HG03135 (cell line): ENCODE measurements around the gene C19orf81.

Experiments
- ATAC-seq: cut with Tn5 transposase; IDR thresholded peaks from one replicate; pipeline ENCODE4 v1.9.1; 2021; ENCODE audit warnings: mild to moderate bottlenecking, moderate library complexity; ENCODE audit not compliant: unreplicated experiment

C19orf81 gene

GRCh38 chr19:50629194-50629593, 20.1 kb upstream of the C19orf81 start:
- ATAC-seq: no peak

DNA sequence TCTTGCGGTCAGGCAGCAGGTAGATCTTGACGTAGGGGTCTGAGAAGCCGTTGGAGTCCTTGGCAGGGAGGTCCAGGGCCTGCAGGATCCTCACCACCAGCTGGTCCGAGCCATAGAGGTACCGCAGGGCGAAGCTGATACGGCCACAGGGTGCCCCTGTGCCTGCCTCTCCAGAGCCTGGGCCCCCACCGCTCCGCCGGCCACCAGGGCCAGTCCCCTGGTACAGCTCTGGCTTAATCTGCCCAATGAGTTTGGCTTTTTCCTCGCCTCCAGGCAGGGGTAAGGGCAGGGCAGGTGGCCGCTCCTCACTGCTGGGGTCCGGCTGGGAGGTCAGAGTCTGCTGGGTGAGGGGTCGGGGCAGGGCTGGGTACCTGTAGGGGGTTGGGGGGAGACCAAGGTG, 19.4 kb upstream of the C19orf81 start:
- ATAC-seq: no peak

DNA sequence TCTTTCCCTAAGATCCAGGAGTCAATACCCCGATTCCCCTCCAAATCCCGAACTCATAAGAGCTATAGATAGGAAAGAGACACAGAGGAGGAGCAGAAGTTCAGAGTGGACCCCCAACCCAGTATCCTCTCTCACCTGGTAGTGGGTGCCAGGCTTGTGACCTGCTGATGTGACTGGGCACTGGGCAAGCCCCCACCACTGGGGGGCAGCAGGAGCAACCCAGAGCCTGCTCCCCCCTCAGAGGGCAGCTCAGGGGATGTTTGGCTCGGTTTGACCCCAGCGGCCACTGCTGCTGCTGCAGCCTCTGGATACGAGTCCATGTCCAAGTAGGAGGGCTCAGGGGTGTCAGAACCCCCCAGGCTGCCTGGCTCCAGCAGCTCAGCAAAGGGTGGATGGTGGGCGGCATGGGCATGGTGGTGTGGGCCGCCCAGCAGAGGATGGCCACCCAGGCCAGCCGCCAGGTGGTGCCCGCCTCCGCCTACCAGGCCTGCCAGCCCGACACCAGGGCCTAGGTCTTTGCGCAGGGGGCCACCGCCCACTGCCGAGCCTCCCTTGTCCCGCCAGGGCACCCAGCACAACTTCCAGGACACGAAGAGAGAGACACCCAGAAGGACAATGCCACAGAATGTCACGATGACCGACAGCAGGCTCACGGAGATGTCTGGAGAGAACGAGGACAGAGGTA, 17.0 kb upstream of the C19orf81 start:
- ATAC-seq: no peak

GRCh38 chr19:50633359-50633758, 15.9 kb upstream of the C19orf81 start:
- ATAC-seq: no peak

- ATAC-seq: no peak
These were observed 15.3 kb upstream of the C19orf81 start for GRCh38 chr19:50633973-50634372.

DNA sequence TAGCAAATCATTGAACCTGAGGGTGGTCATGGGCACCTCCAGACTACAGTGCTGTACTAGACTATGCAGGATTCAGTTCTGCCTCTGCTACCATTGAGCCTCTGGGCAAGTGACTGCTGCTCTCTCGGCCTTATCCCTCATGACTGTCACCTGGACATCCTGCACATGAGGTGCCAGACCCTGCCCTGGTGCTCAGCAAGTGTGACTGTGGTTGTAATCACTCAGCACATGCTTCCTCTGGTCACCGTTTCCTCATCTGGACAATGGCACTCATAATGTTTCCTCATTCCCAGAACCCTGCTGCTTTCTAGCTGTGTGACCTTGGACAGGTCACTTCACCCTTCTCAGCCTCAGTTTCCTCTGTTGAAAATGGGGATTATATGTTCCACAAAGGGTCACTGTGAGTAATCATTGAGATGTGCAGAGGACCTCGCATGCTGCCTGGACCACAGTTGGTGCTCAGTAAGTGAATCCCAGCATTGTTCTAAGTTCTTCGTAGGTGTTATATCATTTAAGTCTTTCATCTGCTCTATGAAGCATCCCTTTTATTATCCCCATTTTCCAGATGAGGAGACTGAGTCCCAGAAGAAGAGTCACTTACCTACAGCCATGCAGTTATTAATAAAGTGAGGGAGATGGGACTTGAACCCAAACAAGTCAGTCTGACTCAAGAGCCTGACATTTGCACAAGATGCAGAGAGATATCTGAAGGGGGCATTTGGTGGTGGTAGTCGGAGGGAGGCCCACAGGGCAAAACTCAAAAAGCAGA, 12.7 kb upstream of the C19orf81 start:
- ATAC-seq: no peak

- no peak for ATAC-seq
These were observed 10.6 kb upstream of the C19orf81 start for GRCh38 chr19:50638600-50638999.

GRCh38 chr19:50639121-50640112, 9.8 kb upstream of the C19orf81 start, which contains the start of gene SYT3:
TSS of gene SYT3 (minus strand) at chr19:50639881. CDS start at chr19:50637411, 2,470 bp downstream.
- ATAC-seq: no peak

DNA sequence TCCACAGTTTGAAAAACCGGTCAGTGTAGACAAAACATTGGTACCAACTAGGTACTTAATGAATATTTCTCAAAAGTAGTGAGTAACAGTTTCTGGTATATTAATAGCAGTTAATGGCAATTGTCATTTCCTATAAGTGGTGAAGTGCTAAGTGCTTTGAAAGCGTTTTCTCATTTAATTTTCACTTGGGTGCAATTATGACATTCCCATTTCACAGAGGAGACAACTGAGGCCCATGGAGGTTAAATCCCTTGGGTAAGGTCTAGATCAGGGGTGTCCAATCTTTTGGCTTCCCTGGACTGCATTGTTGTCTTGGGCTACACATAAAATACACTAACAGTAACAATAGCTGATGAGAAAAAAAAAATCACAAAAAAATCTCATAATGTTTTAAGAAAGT, 8.9 kb upstream of the C19orf81 start:
- ATAC-seq: no peak

- ATAC-seq: no peak
These were observed 4.8 kb upstream of the C19orf81 start for GRCh38 chr19:50644315-50644915.

DNA sequence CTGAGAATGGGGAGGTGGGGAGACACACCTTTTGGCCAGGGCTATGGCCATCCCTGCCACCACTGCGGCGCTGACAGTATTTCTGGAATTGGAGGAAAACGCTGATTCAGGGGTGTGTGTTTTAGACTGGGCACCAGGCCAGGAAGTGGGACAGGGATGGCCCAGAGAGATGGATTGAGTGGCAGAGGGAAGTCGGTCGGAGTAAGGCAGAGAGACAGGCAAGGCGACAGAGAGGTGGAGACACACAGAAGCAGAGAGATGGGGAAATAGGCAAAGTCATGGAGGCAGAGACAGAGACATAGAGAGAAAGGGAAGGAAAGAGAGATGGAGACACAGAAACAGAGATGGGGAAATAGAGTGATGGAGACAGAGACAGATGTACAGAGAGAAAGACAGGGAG, 4.1 kb upstream of the C19orf81 start:
- no peak for ATAC-seq

DNA sequence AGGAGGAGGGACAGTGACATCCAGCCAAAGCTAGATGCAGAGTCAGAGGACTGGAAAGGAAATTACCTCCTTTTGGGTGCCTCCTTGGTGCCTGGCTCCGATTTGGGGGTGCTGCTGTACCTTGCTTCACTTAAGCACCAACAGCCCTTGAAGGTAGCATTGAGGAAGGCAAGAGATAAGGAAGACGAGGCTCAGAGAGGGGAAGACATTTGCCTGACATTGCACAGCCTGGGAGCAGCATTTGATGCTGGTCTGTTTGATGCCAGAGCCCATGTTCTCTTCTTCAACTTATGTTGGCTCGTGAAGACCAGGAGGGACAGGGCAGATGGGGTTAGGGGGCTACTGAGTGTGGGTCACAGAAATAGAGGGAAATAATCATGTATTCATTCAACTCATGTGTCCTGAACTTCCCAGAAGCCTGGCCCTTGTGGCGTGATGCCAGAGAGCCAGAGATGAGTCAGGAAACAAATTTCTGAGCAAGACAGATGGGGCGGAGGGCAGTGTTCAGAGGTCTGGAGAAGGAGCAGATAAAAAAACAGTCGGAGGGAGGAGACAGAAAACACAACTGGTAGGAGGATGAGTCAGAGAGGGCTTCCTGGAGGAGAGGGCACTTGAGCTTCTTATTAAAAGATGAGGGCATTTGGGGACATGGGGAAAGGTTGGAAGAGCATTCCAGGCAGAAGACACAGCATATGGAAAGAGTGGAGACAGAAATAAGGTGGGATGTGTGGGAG, 3.0 kb upstream of the C19orf81 start:
- no peak for ATAC-seq

- ATAC-seq: no peak
These were observed 1.2 kb upstream of the C19orf81 start for GRCh38 chr19:50647879-50648615.

GRCh38 chr19:50648659-50649058, 586 bp upstream of the C19orf81 start:
- no peak for ATAC-seq

- no peak for ATAC-seq
These were observed 1.9 kb downstream of the C19orf81 start for GRCh38 chr19:50651174-50651573.

DNA sequence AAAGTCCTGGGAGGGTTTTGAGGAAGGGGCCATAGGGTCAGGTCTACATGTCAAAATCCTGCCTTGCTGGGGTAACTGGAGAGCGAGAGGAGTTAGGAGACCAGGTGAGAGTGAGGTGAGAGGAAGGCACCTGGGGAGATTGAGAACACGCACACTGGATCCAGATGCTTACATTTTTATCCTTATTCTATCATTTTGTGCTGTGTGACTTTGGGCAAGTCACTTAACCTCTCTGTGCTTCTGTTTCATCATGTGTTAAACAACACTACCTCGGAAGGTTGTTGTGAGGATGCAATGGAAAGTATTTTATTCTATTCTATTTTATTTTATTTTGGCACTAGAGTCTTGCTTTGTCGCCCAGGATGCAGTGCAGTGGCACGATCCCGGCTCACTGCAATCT, 3.5 kb downstream of the C19orf81 start:
- no peak for ATAC-seq

GRCh38 chr19:50654882-50655281, 5.6 kb downstream of the C19orf81 start:
- ATAC-seq: no peak

DNA sequence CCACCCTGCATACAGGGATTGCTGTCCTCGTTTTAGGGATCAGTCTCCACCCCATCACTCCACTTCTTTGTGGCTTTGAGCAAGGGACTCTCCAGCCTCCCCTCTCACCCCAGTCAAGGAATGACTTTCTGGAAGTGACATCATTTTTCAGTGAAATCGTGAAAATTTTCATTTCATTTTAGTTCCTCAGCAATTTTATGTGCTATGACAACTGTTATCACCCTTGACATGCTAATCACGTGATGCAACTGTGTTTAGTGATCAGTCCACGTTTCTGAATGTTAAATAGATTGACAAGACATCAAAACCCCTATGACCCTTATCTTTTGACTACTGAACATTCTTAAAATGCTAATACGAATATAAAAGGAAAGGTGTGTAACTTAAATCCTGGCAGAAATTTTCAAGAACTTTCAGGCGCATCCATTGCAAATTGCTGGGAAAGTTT, 8.0 kb downstream of the C19orf81 start:
- no peak for ATAC-seq

DNA sequence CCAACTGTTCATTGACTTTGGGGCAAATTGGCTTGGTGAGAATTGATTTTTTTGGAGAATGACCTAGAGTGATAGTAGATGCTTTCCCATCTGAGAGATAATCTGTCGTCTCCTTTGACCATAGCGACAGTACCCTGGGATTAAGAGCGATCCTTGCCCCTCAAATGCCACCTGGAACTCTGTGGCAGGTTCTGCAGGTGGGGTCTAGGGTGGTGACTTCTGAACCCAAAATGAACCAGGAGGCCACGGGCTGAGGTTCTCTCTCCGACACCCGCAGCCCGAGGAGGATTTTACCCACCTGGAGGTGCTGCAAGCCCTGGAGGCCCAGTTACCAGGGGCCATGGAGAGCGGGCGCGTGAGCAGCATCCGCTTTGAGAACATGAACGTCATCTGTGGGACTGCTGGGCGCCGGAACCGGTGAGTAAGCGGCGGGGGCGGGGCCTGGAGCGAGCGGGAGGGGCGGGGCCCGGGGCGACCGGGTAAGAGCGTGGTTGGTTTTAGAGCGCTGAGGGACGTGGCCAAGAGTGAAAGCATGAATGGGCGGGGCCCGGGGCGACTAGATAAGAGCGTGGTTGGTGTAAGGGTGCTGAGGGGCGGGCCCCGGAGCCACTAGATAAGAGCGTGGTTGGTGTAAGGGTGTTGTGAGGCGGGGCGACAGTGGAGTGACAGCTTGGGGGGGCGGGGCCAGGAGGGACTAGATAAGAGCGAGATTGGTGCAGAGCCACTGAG, 8.6 kb downstream of the C19orf81 start:
- ATAC-seq: peak; percentile 60
